Activated CD8-positive, alpha-beta T cell treated with anti-CD3 and anti-CD28 coated beads for 36 hours (primary cell): ENCODE data around the gene HIGD2A. TPM values are rescaled to one million over a fixed set of nuclear protein-coding genes. Genes with fewer than 3 reads are reported as not detected.

ENCODE experiments used
- ATAC-seq: fragments of 200-7000 bp; cut with Tn5 transposase; one replicate; pipeline ENCODE4 v1.10.0; 2021; ENCODE audit warnings: mild to moderate bottlenecking, moderate library complexity
- CTCF ChIA-PET: fragments of 350-600 bp; sonication (Branson Sonifier 250); formaldehyde crosslinking; loops from one replicate; lab custom pipeline; 2021; ENCODE audit warnings: antibody characterized with exemption; lab: Charles Lee
- POLR2A ChIA-PET: fragments of 350-600 bp; sonication (Branson Sonifier 250); formaldehyde crosslinking; loops from one replicate; lab custom pipeline; 2021; ENCODE audit warnings: antibody characterized with exemption; lab: Charles Lee
- DNase-seq: peaks from one replicate; pipeline ENCODE4 v3.0.0-alpha.2; 2020
- H3K27ac Mint-ChIP-seq: one replicate; pipeline ENCODE4 v1.8.0; 2021; ENCODE audit warnings: mild to moderate bottlenecking, mixed read lengths
- H3K27me3 Mint-ChIP-seq: one replicate; pipeline ENCODE4 v1.8.0; 2021; ENCODE audit warnings: mixed read lengths
- H3K36me3 Mint-ChIP-seq: one replicate; pipeline ENCODE4 v1.8.0; 2021; ENCODE audit warnings: low read depth, mixed read lengths
- H3K4me1 Mint-ChIP-seq: one replicate; pipeline ENCODE4 v1.8.0; 2021; ENCODE audit warnings: low read depth, mixed read lengths
- H3K4me3 Mint-ChIP-seq: one replicate; pipeline ENCODE4 v1.8.0; 2021; ENCODE audit warnings: mild to moderate bottlenecking, moderate library complexity, mixed read lengths
- H3K9me3 Mint-ChIP-seq: one replicate; pipeline ENCODE4 v1.8.0; 2021; ENCODE audit warnings: mixed read lengths
- CTCF ChIP-seq: fragments of 200-600 bp; IDR thresholded peaks from one replicate; pipeline ENCODE4 v1.8.0; 2022; ENCODE audit warnings: antibody characterized with exemption, mild to moderate bottlenecking
- intact Hi-C: fragments of 100-400 bp; cut with micrococcal nuclease; formaldehyde crosslinking; loops from one replicate; pipeline ENCODE4 v1.10.0; 2022
- total RNA-seq, 2 experiments: library from RNA; stranded (reverse); gene quantifications; one replicate each; pipeline ENCODE4 v1.2.3, GENCODE V29; 2021

Gene HIGD2A
- total RNA-seq, 2 experiments from 2014 or later: 118 to 120 TPM

DNA sequence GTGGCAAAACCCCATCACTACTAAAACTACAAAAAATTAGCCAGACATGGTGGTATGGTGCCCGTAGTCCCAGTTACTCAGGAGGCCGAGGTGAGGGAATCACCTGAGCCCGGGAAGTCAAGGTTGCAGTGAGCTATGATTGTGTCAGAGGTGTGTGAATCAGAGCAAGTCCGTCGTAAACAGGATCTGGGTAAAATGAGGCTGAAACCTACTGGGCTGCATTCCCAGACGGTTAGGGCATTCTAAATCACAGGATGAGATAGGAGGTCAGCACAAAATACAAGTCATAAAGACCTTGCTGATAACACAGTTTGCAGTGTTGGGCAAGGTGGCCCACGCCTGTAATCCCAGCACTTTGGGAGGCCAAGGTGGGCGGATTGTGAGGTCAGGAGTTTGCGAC is 29.7 kb downstream of the HIGD2A start:
- ChIA-PET CTCF (interaction anchor here (1.0 to 2.4 kb wide), 4 partner anchors 8 to 152 kb away, joined by 4 to 12 read pairs (median 7); no protein-coding TSS in a partner anchor), POLR2A (interaction anchor here (0.9 to 1.0 kb wide), 2 partner anchors 14 to 30 kb away, joined by 3 to 4 read pairs; partner anchors contain the start of gene FAF2)
- DNase-seq (no peak), ATAC-seq (no peak)
- Mint-ChIP-seq H3K27me3 (peaks cover 2% of the 10 kb centered on the region), H3K27ac (no peak overlapping the region), H3K4me3 (no peak overlapping the region), H3K4me1 (peaks cover 28% of the 10 kb centered on the region), H3K9me3 (no peaks in the 10 kb centered on the region), H3K36me3 (no peaks in the 10 kb centered on the region)
- intact Hi-C loops: no loop called here
- no peak for TF ChIP-seq CTCF

- ATAC-seq: no peak
- POLR2A ChIA-PET: no interaction called here
- no peak overlapping the region for H3K4me3 Mint-ChIP-seq
- no peak overlapping the region for H3K27ac Mint-ChIP-seq
- no peak for TF ChIP-seq CTCF
- DNase-seq: no peak
- peaks cover 3% of the 10 kb centered on the region for H3K27me3 Mint-ChIP-seq
- no peaks in the 10 kb centered on the region for H3K36me3 Mint-ChIP-seq
- CTCF ChIA-PET: interaction anchor here (1.6 kb wide), 2 partner anchors 27 to 77 kb away, joined by 3 read pairs; no protein-coding TSS in a partner anchor
- H3K9me3 Mint-ChIP-seq: no peaks in the 10 kb centered on the region
- H3K4me1 Mint-ChIP-seq: peaks cover 13% of the 10 kb centered on the region
- intact Hi-C loops: no loop called here
Observed at GRCh38 chr5:176420086-176420485, 31.5 kb downstream of the HIGD2A start.

GRCh38 chr5:176420972-176421544 is 32.5 kb downstream of the HIGD2A start:
- TF ChIP-seq CTCF: no peak
- H3K9me3 Mint-ChIP-seq: peaks cover 5% of the 10 kb centered on the region
- POLR2A ChIA-PET: interaction anchor here (1.1 kb wide), 1 partner anchor 27 kb away, joined by 4 read pairs; no protein-coding TSS in a partner anchor
- H3K36me3 Mint-ChIP-seq: no peaks in the 10 kb centered on the region
- intact Hi-C loops: no loop called here
- peaks cover 3% of the 10 kb centered on the region for H3K27me3 Mint-ChIP-seq
- H3K4me3 Mint-ChIP-seq: no peak overlapping the region
- DNase-seq: no peak
- CTCF ChIA-PET: interaction anchor here (1.1 to 1.6 kb wide), 4 partner anchors 9 to 152 kb away, joined by 3 to 6 read pairs (median 4); no protein-coding TSS in a partner anchor
- H3K27ac Mint-ChIP-seq: no peak overlapping the region
- ATAC-seq: no peak
- peaks cover 8% of the 10 kb centered on the region for H3K4me1 Mint-ChIP-seq

DNA sequence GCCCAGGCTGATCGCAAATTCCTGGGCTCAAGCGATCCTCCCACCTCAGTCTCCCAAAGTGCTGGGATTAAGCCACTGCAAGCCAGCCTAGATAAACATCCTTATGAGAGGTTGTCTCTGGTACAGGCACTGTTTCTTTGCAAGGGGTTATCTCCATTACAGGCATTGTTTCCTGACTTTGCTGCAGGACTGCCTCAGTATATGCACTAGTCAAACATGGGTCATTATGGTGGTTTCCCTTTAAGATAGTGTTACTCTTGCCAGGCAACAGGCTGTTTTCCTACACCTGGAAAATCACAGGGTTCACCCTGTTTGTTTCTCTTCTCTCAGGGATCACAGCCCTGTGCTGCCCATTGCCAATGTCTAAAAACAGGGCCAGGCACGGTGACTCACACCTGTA is 35.6 kb downstream of the HIGD2A start:
- ChIA-PET POLR2A (interaction anchor here (0.6 kb wide), 1 partner anchor 96 kb away, joined by 3 read pairs; no protein-coding TSS in a partner anchor), CTCF (no interaction called here)
- ATAC-seq (no peak), DNase-seq (no peak)
- Mint-ChIP-seq H3K27ac (no peak overlapping the region), H3K9me3 (peaks cover 5% of the 10 kb centered on the region), H3K36me3 (no peaks in the 10 kb centered on the region), H3K4me1 (no peaks in the 10 kb centered on the region), H3K4me3 (no peak overlapping the region), H3K27me3 (peaks cover 3% of the 10 kb centered on the region)
- no peak for TF ChIP-seq CTCF
- intact Hi-C loops: no loop called here

GRCh38 chr5:176425138-176425537 is 36.6 kb downstream of the HIGD2A start:
- Mint-ChIP-seq H3K27ac (no peak overlapping the region), H3K4me3 (no peak overlapping the region), H3K36me3 (no peaks in the 10 kb centered on the region), H3K9me3 (peaks cover 5% of the 10 kb centered on the region), H3K27me3 (peaks cover 3% of the 10 kb centered on the region), H3K4me1 (peaks cover 3% of the 10 kb centered on the region)
- intact Hi-C loops: no loop called here
- TF ChIP-seq CTCF: no peak
- ATAC-seq (no peak), DNase-seq (no peak)
- CTCF ChIA-PET: interaction anchor here (1.2 to 3.4 kb wide), 2 partner anchors 8 to 25 kb away, joined by 3 to 12 read pairs; partner anchors contain the start of gene CLTB
- POLR2A ChIA-PET: no interaction called here
